Activated T-cell treated with anti-CD3 and anti-CD28 coated beads for 24 hours (primary cell): ENCODE data around the gene RABL2A.
"Not testable (repeated sequence)": the region's sequence is repeated elsewhere in the genome, so short reads cannot be mapped to it uniquely, and the experiment has no call there.

ENCODE experiments used
- DNase-seq: peaks from one replicate; pipeline ENCODE4 v3.0.0-alpha.2; 2020; ENCODE audit warnings: low read depth

The RABL2A gene

DNA sequence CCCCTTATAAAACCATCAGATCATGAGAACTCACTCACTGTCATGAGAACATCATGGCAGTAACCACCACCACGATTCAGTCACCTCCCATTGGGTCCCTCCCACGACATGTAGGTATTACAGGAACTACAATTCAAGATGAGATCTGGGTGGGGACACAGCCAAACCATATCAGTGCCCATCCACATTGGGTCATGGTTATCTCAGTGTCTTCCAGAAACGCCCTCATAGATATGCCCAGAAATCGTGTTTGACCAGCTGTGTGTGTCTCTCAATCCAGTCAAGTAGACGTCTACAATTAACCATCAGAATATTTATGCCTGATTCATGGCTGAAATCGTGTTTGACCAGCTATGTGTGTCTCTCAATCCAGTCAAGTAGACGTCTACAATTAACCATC is 17.2 kb upstream of the RABL2A start:
- DNase-seq, result not testable (repeated sequence)

GRCh38 chr2:113621002-113621401 is 6.1 kb upstream of the RABL2A start:
- DNase-seq, result not testable (repeated sequence)

DNA sequence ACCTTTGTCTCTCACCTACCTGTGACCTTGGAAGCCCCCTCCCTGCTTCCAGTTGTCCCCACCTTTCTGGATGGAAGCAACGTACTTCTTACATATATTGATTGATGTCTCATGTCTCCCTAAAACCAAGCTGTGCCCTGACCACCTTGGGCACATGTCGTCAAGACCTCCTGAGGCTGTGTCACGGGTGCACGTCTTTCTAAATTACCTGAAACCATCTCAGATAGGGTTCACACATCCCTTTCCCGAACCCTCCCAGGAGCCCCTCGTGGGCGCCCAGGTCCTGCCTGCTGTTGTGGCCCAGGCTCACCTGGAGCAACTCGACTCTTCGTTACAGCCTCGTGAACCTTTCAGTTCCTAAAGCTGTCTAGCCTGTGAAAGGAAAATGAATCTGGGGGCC is 1.2 kb upstream of the RABL2A start:
- DNase-seq, result not testable (repeated sequence)

GRCh38 chr2:113632849-113633345 is 5.8 kb downstream of the RABL2A start:
- not testable (repeated sequence) for DNase-seq

- DNase-seq, result not testable (repeated sequence)
Measured at GRCh38 chr2:113635358-113635757, 8.3 kb downstream of the RABL2A start.

GRCh38 chr2:113636226-113636625 is 9.2 kb downstream of the RABL2A start:
- not testable (repeated sequence) for DNase-seq

GRCh38 chr2:113638084-113638483 is 11.0 kb downstream of the RABL2A start:
- not testable (repeated sequence) for DNase-seq

DNA sequence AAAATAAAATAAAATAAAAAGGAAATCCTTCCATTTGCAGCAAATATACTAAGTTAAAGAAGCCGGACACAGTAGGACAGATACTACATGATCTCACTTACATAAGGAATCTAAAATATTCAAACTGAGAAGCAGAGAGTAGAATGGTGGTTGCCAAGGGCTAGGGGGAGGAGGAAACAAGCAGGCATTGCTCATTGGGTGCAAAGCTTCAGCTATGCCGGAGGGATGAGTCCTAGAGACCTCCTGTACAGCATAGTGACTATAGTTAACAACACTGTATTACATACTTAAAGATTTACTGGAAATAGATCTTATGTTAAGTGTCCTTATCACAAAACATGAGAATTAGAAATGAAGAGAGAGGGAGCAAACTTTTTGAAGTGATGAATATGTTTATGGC is 19.2 kb downstream of the RABL2A start:
- DNase-seq, result not testable (repeated sequence)

DNA sequence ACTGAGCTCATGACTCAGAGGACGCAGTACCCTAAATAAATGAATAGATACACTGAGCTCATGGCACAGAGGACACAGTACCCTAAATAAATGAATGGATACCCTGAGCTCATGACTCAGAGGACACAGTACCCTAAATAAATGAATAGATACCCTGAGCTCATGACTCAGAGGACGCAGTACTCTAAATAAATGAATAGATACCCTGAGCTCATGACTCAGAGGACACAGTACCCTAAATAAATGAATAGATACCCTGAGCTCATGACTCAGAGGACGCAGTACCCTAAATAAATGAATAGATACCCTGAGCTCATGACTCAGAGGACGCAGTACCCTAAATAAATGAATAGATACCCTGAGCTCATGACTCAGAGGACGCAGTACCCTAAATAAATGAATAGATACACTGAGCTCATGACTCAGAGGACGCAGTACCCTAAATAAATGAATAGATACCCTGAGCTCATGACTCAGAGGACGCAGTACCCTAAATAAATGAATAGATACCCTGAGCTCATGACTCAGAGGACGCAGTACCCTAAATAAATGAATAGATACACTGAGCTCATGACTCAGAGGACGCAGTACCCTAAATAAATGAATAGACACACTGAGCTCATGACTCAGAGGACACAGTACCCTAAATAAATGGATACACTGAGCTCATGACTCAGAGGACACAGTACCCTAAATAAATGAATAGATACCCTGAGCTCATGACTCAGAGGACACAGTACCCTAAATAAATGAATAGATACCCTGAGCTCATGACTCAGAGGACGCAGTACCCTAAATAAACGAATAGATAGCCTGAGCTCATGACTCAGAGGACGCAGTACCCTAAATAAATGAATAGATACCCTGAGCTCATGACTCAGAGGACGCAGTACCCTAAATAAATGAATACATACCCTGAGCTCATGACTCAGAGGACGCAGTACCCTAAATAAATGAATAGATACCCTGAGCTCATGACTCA is 24.1 kb downstream of the RABL2A start:
- not testable (repeated sequence) for DNase-seq

DNA sequence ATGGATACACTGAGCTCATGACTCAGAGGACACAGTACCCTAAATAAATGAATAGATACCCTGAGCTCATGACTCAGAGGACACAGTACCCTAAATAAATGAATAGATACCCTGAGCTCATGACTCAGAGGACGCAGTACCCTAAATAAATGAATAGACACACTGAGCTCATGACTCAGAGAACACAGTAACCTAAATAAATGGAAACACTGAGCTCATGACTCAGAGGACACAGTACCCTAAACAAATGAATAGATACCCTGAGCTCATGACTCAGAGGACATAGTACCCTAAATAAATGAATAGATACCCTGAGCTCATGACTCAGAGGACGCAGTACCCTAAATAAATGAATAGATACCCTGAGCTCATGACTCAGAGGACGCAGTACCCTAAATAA is 25.5 kb downstream of the RABL2A start:
- not testable (repeated sequence) for DNase-seq

DNA sequence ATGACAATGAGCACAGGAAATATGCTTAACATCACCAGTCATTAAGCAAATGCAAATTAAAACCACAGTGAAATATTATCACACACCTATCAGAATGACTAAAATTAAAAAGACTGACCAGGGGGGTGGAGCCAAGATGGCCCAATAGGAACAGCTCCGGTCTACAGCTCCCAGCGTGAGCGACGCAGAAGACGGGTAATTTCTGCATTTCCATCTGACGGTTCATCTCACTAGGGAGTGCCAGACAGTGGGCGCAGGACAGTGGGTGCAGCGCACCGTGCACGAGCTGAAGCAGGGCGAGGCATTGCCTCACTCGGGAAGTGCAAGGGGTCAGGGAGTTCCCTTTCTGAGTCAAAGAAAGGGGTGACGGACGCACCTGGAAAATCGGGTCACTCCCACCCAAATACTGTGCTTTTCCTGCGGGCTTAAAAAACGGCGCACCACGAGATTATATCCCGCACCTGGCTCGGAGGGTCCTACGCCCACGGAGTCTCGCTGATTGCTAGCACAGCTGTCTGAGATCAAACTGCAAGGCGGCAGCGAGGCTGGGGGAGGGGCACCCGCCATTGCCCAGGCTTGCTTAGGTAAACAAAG is 29.1 kb downstream of the RABL2A start:
- not testable (repeated sequence) for DNase-seq

DNA sequence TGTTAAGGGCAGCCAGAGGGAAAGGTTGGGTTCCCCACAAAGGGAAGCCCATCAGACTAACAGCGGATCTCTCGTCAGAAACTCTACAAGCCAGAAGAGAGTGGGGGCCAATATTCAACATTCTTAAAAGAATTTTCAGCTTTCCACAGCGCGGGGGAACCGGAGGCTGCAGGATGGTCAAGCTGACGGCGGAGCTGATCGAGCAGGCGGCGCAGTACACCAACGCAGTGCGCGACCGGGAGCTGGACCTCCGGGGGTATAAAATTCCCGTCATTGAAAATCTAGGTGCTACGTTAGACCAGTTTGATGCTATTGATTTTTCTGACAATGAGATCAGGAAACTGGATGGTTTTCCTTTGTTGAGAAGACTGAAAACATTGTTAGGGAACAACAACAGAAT is 30.7 kb downstream of the RABL2A start:
- DNase-seq, result not testable (repeated sequence)

GRCh38 chr2:113663285-113664060 is 36.4 kb downstream of the RABL2A start:
- DNase-seq, result not testable (repeated sequence)

GRCh38 chr2:113664761-113665533 is 37.9 kb downstream of the RABL2A start:
- not testable (repeated sequence) for DNase-seq

- DNase-seq, result not testable (repeated sequence)
Measured at GRCh38 chr2:113669013-113669412, 41.9 kb downstream of the RABL2A start.

GRCh38 chr2:113672326-113672932 is 45.4 kb downstream of the RABL2A start:
- no peak for DNase-seq

GRCh38 chr2:113675875-113676274 is 48.8 kb downstream of the RABL2A start:
- no peak for DNase-seq

DNA sequence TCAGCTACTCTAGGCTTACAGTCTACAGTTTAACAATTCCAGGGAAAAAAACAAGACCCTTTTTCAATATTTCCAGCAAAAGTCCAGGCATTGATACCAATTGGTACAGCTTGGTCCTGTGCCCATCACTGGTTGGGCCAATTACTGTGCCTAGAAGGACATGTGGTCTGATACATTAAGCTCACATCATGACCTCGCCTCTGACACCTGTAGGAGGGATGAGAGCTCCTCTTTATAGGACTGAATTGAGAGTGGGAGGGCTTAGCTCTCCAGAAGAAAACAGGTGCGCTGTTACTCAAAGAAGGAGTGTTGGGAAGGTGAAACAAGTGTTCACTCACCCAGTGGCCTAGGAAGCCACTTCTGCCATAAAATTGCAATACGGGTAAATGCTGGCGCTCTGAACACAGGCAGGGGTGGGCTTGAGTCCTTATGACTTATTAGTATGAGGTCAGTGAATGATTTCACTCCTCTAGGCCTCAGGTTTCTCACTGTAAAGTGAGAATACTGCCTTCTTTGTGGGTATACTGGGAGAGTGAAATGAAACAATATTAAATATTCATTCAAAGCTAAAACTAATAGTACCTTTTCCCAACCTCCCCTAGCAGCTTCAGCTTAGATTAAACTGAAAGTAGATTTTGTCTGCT is 49.7 kb downstream of the RABL2A start:
- DNase-seq, result no peak

DNA sequence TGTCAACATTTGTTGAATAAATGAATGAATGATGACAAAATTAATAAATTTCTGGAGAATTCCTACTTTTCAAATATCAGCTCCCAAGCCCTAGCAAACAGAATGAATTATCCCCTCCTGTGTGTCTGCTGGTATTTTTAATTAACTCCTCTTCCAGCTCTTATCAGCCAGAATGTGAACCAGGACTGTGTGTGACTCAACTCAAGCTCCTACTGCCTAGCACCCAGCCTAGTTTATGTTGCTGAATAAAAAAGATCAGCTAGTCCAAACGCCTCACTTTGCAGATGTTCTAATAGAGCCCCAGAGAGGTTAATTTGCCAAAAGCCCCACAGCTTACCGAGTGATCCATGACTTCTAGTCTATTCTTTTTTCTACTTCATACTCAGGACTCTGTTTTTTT is 50.3 kb downstream of the RABL2A start:
- DNase-seq, result no peak

- no peak for DNase-seq
Measured at GRCh38 chr2:113679457-113679856, 52.4 kb downstream of the RABL2A start.
